Smooth muscle cell of the brain vasculature (primary cell): ENCODE data around the gene TRPM4.
A peak's percentile ranks its signal among the peaks of the same experiment; 100 is the strongest.
"Not testable (repeated sequence)": the region's sequence is repeated elsewhere in the genome, so short reads cannot be mapped to it uniquely, and the experiment has no call there.

Source experiments
- DNase-seq: peaks from one replicate; pipeline ENCODE4 v3.0.0-alpha.2; 2012; ENCODE audit warnings: low read depth, low spot score

TRPM4 gene

GRCh38 chr19:49127225-49127624 lies 30.4 kb upstream of the TRPM4 start:
- not testable (repeated sequence) for DNase-seq

- DNase-seq, result peak; percentile 94
Observed at GRCh38 chr19:49127674-49128544, 29.7 kb upstream of the TRPM4 start.

- DNase-seq, result no peak
Observed at GRCh38 chr19:49128545-49129237, 28.9 kb upstream of the TRPM4 start.

- DNase-seq, result no peak
Observed at GRCh38 chr19:49129238-49129583, 28.4 kb upstream of the TRPM4 start.

GRCh38 chr19:49130325-49130724 lies 27.3 kb upstream of the TRPM4 start:
- no peak for DNase-seq

- DNase-seq, result no peak
Observed at GRCh38 chr19:49132974-49133609, 24.5 kb upstream of the TRPM4 start.

GRCh38 chr19:49133621-49134454 lies 23.8 kb upstream of the TRPM4 start:
- no peak for DNase-seq

- DNase-seq, result no peak
Observed at GRCh38 chr19:49135686-49136085, 21.9 kb upstream of the TRPM4 start.

GRCh38 chr19:49136771-49137171 lies 20.8 kb upstream of the TRPM4 start:
- no peak for DNase-seq

GRCh38 chr19:49140951-49141350 lies 16.6 kb upstream of the TRPM4 start:
- no peak for DNase-seq

GRCh38 chr19:49141352-49141751 lies 16.2 kb upstream of the TRPM4 start:
- no peak for DNase-seq

- peak; percentile 77 for DNase-seq
Observed at GRCh38 chr19:49142866-49143335, 14.7 kb upstream of the TRPM4 start.

GRCh38 chr19:49145573-49146407 lies 11.8 kb upstream of the TRPM4 start:
- DNase-seq, result peak; percentile 32

- DNase-seq, result not testable (repeated sequence)
Observed at GRCh38 chr19:49146408-49146770, 11.2 kb upstream of the TRPM4 start.

- no peak for DNase-seq
Observed at GRCh38 chr19:49148044-49148682, 9.4 kb upstream of the TRPM4 start.

- DNase-seq, result peak; percentile 81
Observed at GRCh38 chr19:49148784-49149651, 8.6 kb upstream of the TRPM4 start.

GRCh38 chr19:49149652-49150105 lies 7.9 kb upstream of the TRPM4 start:
- DNase-seq, result peak; percentile 66

- peak; percentile 62 for DNase-seq
Observed at GRCh38 chr19:49150106-49150943, 7.3 kb upstream of the TRPM4 start.
